Glomerular visceral epithelial cell (primary cell): ENCODE measurements around the gene ADAMTS6.

Experiments
- DNase-seq: peaks from one replicate; pipeline ENCODE4 v3.0.0-alpha.2; 2016; ENCODE audit errors: extremely low spot score

The ADAMTS6 gene

DNA sequence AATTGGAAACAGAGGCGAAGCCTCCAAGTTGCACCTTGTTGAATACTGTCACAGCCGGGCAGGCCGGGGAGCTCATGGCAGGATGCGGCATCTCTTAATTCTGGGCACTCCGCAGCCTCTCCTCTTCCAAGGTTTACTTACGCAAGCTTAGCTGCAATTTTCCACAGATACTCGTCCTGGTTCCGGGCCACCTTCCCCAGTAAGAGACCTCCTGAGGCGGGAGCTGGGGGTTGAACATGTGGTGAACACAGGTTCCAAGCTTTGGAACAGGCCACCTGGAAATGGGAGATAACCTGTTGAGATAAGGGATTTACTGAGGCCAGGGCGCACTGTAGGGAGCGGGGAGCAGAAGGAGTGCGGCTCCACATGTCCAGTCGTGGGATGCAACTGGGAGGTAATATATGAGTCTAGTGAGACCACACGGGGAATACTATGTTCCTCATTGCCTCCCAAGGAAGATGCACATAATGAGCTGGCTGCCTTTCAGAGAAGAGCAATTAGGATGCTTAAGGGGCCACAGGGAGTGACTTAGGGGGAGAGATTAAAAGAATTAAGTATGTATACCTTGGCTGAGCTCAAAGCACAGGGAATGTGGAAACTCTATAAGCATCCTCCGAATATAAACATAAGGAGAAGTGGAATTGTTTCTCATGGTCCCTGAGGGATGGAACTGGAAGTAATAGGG is 377.8 kb downstream of the ADAMTS6 start:
- no peak for DNase-seq

DNA sequence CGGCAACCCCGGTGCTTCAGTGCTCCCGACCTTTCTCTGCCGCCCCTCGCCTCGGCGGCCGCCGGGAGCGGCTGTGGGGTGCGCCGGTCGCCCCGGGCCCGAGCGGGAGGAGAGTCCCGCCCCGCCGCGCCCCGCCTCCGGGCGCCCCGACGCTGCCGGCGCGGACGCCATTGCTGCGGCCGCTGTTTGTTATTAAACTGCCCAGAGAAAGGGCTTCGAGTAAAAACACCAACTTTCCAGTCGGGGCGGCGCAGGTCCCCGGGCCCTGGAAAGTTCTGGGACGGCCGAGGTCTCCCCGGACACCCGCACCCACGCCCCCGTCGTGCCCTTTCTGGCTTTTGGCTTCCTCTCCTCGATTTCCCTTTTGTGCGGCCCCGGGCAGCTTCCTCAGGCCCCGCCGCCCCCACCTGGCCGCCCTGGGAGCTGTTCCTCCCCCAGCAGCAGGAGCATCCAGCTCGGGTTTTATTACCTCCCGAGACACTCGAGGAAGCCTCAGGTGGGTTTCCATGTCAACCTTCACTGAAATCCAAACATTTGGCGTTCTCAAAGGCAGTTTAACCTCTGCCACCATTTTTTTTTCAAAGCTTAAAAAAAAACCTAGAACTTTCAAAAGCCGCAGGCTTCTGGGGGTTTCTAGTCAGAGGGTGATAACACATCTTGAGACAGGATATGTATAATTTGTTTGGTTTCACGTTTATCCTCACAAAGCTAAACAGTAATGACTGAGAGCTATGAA is 378.6 kb downstream of the ADAMTS6 start:
- peak; percentile 24 for DNase-seq

DNA sequence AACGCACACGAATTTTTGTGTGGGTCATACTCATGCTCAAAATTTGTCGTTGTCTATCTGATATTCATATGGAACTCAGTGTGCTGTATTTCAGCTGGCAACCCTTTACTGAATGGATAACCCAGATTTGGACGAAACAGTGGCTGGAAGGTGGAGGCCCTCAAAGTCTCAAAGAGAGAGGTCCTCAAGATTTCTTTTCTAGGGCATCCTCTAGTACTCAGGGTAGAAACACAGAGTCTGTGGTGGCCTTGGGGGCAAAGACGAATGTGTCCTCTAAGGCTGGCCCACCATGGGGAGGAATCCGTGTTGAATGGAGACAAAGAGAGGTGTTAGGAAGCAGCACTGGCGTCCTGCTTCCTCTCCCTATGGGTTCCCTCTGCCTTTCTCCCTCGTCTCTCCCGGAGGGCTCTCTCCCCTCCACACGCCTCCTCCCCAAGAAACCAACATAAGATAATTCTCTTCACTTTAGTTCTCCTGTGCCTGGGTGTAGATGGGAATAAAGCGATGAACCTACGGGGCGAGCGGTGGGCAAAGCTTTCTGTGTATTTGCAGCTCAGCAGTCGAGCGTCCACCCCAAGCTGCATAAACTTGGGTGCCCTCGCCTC is 379.2 kb downstream of the ADAMTS6 start:
- no peak for DNase-seq

DNA sequence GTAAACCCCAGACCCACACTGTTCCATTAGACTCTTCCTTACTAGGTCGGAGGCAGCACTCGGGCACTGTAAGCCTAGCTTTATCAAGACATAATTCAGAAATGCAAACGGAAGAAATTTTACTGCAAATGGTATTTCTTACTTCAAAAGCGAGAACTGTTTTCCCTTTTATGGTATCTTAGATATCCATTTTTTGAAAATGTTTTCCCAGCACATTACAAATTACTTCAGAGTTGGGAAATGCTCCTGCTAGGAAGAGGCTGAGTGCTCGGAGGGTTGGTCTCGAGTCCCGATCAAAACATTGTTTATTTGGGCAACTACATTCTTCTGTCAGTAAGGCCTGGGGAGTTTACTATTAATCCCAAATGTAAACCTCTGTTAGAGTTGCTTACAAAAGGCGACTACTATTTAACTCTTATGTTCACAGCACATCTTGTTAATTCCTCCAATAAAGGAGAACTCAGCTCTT is 380.1 kb downstream of the ADAMTS6 start:
- DNase-seq: no peak

DNA sequence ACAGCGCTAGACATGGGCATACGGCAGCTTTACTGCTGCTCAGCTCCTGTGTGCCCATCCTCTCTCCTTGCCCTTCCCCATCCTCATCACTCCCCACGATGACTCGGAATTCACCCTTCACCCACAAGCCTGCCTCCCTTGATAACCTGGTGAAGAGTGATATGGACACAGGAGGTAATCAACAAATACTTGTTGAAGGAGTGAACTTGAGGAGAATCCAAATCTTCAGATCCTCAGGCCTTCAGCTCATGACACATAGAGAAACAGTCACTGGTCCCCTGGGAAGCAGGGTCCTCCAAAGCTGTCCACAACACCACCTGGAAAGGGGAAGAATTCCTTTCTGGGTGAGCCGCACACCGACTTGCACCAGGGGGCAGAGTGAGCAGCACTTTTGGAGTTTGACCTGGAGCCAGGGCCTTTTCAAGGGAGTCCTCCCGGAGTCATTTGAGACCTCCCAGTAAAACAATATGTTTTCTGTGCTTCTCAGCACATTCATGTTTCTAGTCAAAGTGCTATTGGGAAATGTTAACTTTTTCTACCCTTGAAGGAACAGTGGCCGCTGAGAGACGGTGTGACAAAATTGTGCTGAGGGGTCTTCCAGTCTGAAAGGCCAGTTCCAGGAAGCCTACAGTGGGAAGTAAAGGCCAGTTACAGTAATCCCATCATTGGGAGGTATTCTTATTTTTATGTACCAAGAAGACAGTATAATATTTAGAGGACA is 380.6 kb downstream of the ADAMTS6 start:
- DNase-seq: peak; percentile 76
